ENCODE data around the gene PRKCE. TPM values are rescaled to one million over a fixed set of nuclear protein-coding genes. Genes with fewer than 3 reads are reported as not detected.

The PRKCE gene
- total and polyA plus RNA-seq, 4 donors: 2.5 to 38.6 (median 5.8) TPM

GRCh38 chr2:45723857-45724256 lies 72.4 kb downstream of the PRKCE start:
- DNase-seq (ENCODE audit: low spot score): no peak
- WGBS: 85% methylated on average over 2 of the region's 2 CpGs

GRCh38 chr2:45724335-45724734 lies 72.9 kb downstream of the PRKCE start:
- DNase-seq (ENCODE audit: low spot score): no peak
- H3K4me1 ChIP-seq (ENCODE audit: control insufficient read depth in 4 of 4, insufficient read depth in 4 of 4, low read length in 3 of 4): peaks cover 0 to 5% (median 3%) of the 10 kb centered on the region in 4 donors
- H3K9me3 ChIP-seq (ENCODE audit: control insufficient read depth in 4 of 4, low read length in 3 of 4): no peaks in the 10 kb centered on the region
- no peak overlapping the region for H3K4me3 ChIP-seq (ENCODE audit: low read depth in 1 of 3, low read length in 3 of 3)
- no peak for TF ChIP-seq MAX (IDR thresholded peaks at IDR 0.05)
- peak in 1 of 2 donors; percentile 7 for TF ChIP-seq RAD21 (IDR thresholded peaks at IDR 0.05)
- TF ChIP-seq HNF4G (IDR thresholded peaks at IDR 0.05): no peak
- TF ChIP-seq TAF1 (conservative IDR thresholded peaks at IDR 0.05): no peak
- no peaks in the 10 kb centered on the region for H3K27me3 ChIP-seq (ENCODE audit: control insufficient read depth in 4 of 4, insufficient read depth in 4 of 4, low read length in 3 of 4)
- no peaks in the 10 kb centered on the region for H3K36me3 ChIP-seq (ENCODE audit: control insufficient read depth in 4 of 4, insufficient read depth in 3 of 4, low read depth in 1 of 4, low read length in 3 of 4)
- H3K9ac ChIP-seq (ENCODE audit: low read depth in 1 of 2, low read length in 2 of 2): no peak overlapping the region
- 68% methylated on average over 2 of the region's 2 CpGs for WGBS
- H3K27ac ChIP-seq (ENCODE audit: low read depth in 1 of 2, low read length in 2 of 2): no peak overlapping the region

More at GRCh38 chr2:45723857-45724256, 72.4 kb downstream of the PRKCE start:
- peaks cover 0 to 5% (median 3%) of the 10 kb centered on the region in 4 donors for H3K4me1 ChIP-seq (ENCODE audit: control insufficient read depth in 4 of 4, insufficient read depth in 4 of 4, low read length in 3 of 4)
- no peaks in the 10 kb centered on the region for H3K27me3 ChIP-seq (ENCODE audit: control insufficient read depth in 4 of 4, insufficient read depth in 4 of 4, low read length in 3 of 4)
- no peaks in the 10 kb centered on the region for H3K9me3 ChIP-seq (ENCODE audit: control insufficient read depth in 4 of 4, low read length in 3 of 4)
- H3K4me3 ChIP-seq (ENCODE audit: low read depth in 1 of 3, low read length in 3 of 3): no peak overlapping the region
- H3K9ac ChIP-seq (ENCODE audit: low read depth in 1 of 2, low read length in 2 of 2): no peak overlapping the region
- H3K36me3 ChIP-seq (ENCODE audit: control insufficient read depth in 4 of 4, insufficient read depth in 3 of 4, low read depth in 1 of 4, low read length in 3 of 4): no peaks in the 10 kb centered on the region
- H3K27ac ChIP-seq (ENCODE audit: low read depth in 1 of 2, low read length in 2 of 2): no peak overlapping the region
- TF ChIP-seq HNF4G (IDR thresholded peaks at IDR 0.05) (no peak), TAF1 (conservative IDR thresholded peaks at IDR 0.05) (no peak), RXRA (IDR thresholded peaks at IDR 0.05) (no peak)

DNA sequence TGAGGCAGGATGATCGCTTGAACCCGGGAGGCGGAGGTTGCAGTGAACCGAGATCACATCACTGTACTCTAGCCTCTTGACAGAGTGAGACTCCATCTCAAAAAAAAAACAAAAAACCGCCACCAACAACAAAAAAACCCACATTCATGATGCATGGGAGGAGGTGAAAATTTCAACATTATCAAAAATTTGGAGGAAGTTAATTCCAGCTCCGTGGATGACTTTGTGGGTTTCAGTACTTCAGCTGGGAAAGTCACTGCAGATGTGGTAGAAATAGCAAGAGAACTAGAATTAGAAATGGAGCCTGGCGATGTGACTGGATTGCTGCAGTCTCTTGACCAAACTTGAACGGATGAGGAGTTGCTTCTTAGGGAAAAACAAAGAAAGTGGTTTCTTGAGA lies 74.3 kb downstream of the PRKCE start:
- Histone ChIP-seq H3K9me3 (ENCODE audit: control insufficient read depth in 4 of 4, low read length in 3 of 4) (no peaks in the 10 kb centered on the region), H3K36me3 (ENCODE audit: control insufficient read depth in 4 of 4, insufficient read depth in 3 of 4, low read depth in 1 of 4, low read length in 3 of 4) (no peaks in the 10 kb centered on the region), H3K9ac (ENCODE audit: low read depth in 1 of 2, low read length in 2 of 2) (no peak overlapping the region), H3K4me1 (ENCODE audit: control insufficient read depth in 4 of 4, insufficient read depth in 4 of 4, low read length in 3 of 4) (peaks cover 0 to 5% (median 3%) of the 10 kb centered on the region in 4 donors), H3K4me3 (ENCODE audit: low read depth in 1 of 3, low read length in 3 of 3) (no peak overlapping the region), H3K27ac (ENCODE audit: low read depth in 1 of 2, low read length in 2 of 2) (no peak overlapping the region), H3K27me3 (ENCODE audit: control insufficient read depth in 4 of 4, insufficient read depth in 4 of 4, low read length in 3 of 4) (no peaks in the 10 kb centered on the region)
- TF ChIP-seq, protein P1, sequence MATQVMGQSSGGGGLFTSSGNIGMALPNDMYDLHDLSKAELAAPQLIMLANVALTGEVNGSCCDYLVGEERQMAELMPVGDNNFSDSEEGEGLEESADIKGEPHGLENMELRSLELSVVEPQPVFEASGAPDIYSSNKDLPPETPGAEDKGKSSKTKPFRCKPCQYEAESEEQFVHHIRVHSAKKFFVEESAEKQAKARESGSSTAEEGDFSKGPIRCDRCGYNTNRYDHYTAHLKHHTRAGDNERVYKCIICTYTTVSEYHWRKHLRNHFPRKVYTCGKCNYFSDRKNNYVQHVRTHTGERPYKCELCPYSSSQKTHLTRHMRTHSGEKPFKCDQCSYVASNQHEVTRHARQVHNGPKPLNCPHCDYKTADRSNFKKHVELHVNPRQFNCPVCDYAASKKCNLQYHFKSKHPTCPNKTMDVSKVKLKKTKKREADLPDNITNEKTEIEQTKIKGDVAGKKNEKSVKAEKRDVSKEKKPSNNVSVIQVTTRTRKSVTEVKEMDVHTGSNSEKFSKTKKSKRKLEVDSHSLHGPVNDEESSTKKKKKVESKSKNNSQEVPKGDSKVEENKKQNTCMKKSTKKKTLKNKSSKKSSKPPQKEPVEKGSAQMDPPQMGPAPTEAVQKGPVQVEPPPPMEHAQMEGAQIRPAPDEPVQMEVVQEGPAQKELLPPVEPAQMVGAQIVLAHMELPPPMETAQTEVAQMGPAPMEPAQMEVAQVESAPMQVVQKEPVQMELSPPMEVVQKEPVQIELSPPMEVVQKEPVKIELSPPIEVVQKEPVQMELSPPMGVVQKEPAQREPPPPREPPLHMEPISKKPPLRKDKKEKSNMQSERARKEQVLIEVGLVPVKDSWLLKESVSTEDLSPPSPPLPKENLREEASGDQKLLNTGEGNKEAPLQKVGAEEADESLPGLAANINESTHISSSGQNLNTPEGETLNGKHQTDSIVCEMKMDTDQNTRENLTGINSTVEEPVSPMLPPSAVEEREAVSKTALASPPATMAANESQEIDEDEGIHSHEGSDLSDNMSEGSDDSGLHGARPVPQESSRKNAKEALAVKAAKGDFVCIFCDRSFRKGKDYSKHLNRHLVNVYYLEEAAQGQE (IDR thresholded peaks at IDR 0.05): no peak
- 93% methylated on average over 8 of the region's 8 CpGs for WGBS
- DNase-seq (ENCODE audit: low spot score): no peak

- H3K27ac ChIP-seq (ENCODE audit: low read depth in 1 of 2, low read length in 2 of 2): no peak overlapping the region
- 85% methylated on average over 4 of the region's 4 CpGs for WGBS
- TF ChIP-seq SP1 (IDR thresholded peaks at IDR 0.05): no peak
- TF ChIP-seq GABPA (IDR thresholded peaks at IDR 0.05 in 1 of 2, conservative IDR thresholded peaks at IDR 0.05 in 1 of 2): no peak
- TF ChIP-seq MAX (IDR thresholded peaks at IDR 0.05): no peak
- no peak for TF ChIP-seq FOXA2 (IDR thresholded peaks at IDR 0.05)
- TF ChIP-seq YY1 (IDR thresholded peaks at IDR 0.05): no peak
- no peak for TF ChIP-seq TAF1 (conservative IDR thresholded peaks at IDR 0.05)
- no peak for TF ChIP-seq RXRA (IDR thresholded peaks at IDR 0.05)
- no peak for TF ChIP-seq FOXA1 (IDR thresholded peaks at IDR 0.05)
- no peak for TF ChIP-seq ZBTB33 (IDR thresholded peaks at IDR 0.05)
- TF ChIP-seq ATF3 (IDR thresholded peaks at IDR 0.05): no peak
- TF ChIP-seq, protein P1 (IDR thresholded peaks at IDR 0.05): no peak
These were observed 74.7 kb downstream of the PRKCE start for GRCh38 chr2:45726188-45726587.

More at GRCh38 chr2:45726188-45726587, 74.7 kb downstream of the PRKCE start:
- Histone ChIP-seq H3K4me3 (ENCODE audit: low read depth in 1 of 3, low read length in 3 of 3) (no peak overlapping the region), H3K27me3 (ENCODE audit: control insufficient read depth in 4 of 4, insufficient read depth in 4 of 4, low read length in 3 of 4) (no peaks in the 10 kb centered on the region), H3K36me3 (ENCODE audit: control insufficient read depth in 4 of 4, insufficient read depth in 3 of 4, low read depth in 1 of 4, low read length in 3 of 4) (no peaks in the 10 kb centered on the region), H3K4me1 (ENCODE audit: control insufficient read depth in 4 of 4, insufficient read depth in 4 of 4, low read length in 3 of 4) (peaks cover 0 to 2% (median under 1%) of the 10 kb centered on the region in 4 donors), H3K9me3 (ENCODE audit: control insufficient read depth in 4 of 4, low read length in 3 of 4) (no peaks in the 10 kb centered on the region), H3K9ac (ENCODE audit: low read depth in 1 of 2, low read length in 2 of 2) (no peak overlapping the region)
- DNase-seq (ENCODE audit: low spot score): no peak

Measured in liver (tissue), 9 donors.